HL-60 (cell line): Measurements from ENCODE around the gene CCN2.

Experiments used
- DNase-seq, 2 experiments: peaks; one replicate each; pipeline ENCODE4 v3.0.0-alpha.2; 2010 to 2020; ENCODE audit warnings: low read depth in 1 of 2, low spot score in 1 of 2
- H3K27ac ChIP-seq: fragments of 250-450 bp; sonication (Bioruptor Pico); replicated peaks from 2 replicates; pipeline ENCODE4 v1.5.1; 2020; ENCODE audit warnings: mild to moderate bottlenecking, moderate library complexity
- H3K27me3 ChIP-seq: fragments of 250-450 bp; sonication (Bioruptor Pico); 2 replicates; pipeline ENCODE4 v1.5.1; 2021; ENCODE audit warnings: mild to moderate bottlenecking, moderate library complexity; ENCODE audit not compliant: insufficient read depth, poor library complexity, severe bottlenecking
- H3K4me3 ChIP-seq: replicated peaks from 2 replicates; pipeline ENCODE4 v1.5.1; 2011; ENCODE audit warnings: mild to moderate bottlenecking, control low read depth, low read length; ENCODE audit not compliant: insufficient read depth
- CTCF ChIP-seq: IDR thresholded peaks from one replicate; pipeline ENCODE4 v1.5.1; 2011; ENCODE audit warnings: low read length, control low read depth, inconsistent platforms; ENCODE audit not compliant: insufficient read depth
- GABPA ChIP-seq: IDR thresholded peaks from 2 replicates; pipeline ENCODE4 v1.6.1; 2012; ENCODE audit warnings: low read depth
- POLR2AphosphoS5 ChIP-seq: IDR thresholded peaks from 2 replicates; pipeline ENCODE4 v1.6.1; 2012; ENCODE audit warnings: low read depth
- REST ChIP-seq: IDR thresholded peaks from 2 replicates; pipeline ENCODE4 v1.6.1; 2012; ENCODE audit warnings: low read depth; ENCODE audit not compliant: insufficient replicate concordance
- SPI1 ChIP-seq: IDR thresholded peaks from 2 replicates; pipeline ENCODE4 v1.6.1; 2012; ENCODE audit warnings: low read depth, mild to moderate bottlenecking, borderline replicate concordance

CCN2 gene

GRCh38 chr6:131954059-131954774 is 3.0 kb upstream of the CCN2 start:
- DNase-seq: no peak
- Histone ChIP-seq H3K27me3 (peaks cover 27% of the 10 kb centered on the region), H3K27ac (no peak overlapping the region), H3K4me3 (no peak overlapping the region)
- TF ChIP-seq POLR2AphosphoS5 (no peak), SPI1 (no peak), REST (no peak), CTCF (no peak), GABPA (no peak)

- Histone ChIP-seq H3K27me3 (peaks cover 31% of the 10 kb centered on the region), H3K27ac (no peak overlapping the region), H3K4me3 (no peak overlapping the region)
- no peak for TF ChIP-seq SPI1
- no peak for TF ChIP-seq REST
- TF ChIP-seq CTCF: no peak
- no peak for TF ChIP-seq GABPA
- TF ChIP-seq POLR2AphosphoS5: no peak
- DNase-seq: no peak
Measured at GRCh38 chr6:131952886-131953509, 1.8 kb upstream of the CCN2 start.

DNA sequence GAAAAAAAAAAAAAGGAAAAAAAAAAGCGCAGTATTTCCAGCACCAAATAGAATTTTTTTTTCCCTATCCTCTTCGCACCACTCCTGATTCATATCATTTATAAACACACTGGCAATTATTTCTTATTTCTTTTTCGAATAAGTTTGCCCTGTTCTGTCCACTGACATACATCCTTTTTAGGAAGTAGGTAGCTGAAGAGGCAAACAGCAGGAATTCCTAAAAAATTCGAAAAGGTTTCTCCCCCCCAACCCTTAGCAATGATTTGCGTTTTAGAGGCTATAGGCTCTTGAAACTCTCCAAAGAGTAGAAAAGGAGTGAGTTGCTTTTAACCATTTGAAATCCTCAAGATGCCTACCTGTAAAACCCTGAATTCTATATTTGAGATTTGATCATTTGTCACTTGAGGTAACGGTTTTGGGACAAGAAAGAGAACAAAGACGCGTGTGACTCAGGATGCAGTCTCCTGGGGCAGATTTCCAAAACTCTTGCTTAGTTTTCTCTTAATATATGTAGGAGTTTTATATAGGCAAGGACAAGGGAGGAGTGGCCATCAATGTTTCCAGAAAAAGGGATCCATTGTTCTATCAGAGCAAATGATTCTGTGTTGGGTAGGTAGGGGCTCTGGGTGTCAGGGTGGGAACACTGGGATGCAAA is 531 bp upstream of the CCN2 start:
- DNase-seq: no peak
- Histone ChIP-seq H3K4me3 (no peak overlapping the region), H3K27me3 (peaks cover 31% of the 10 kb centered on the region), H3K27ac (no peak overlapping the region)
- no peak for TF ChIP-seq REST
- no peak for TF ChIP-seq GABPA
- TF ChIP-seq POLR2AphosphoS5: no peak
- no peak for TF ChIP-seq SPI1
- no peak for TF ChIP-seq CTCF
